ENCODE results near the gene B3GNT9.

B3GNT9 gene

GRCh38 chr16:67186550-67186950, 35.8 kb upstream of the B3GNT9 start:
- no peak overlapping the region for H3K27ac ChIP-seq
- no peak for DNase-seq (ENCODE audit: low read depth, low spot score)

GRCh38 chr16:67185651-67186134, 34.9 kb upstream of the B3GNT9 start:
- no peak overlapping the region for H3K27ac ChIP-seq
- no peak for DNase-seq (ENCODE audit: low read depth, low spot score)

GRCh38 chr16:67184995-67185650, 34.3 kb upstream of the B3GNT9 start:
- H3K27ac ChIP-seq = no peak overlapping the region

GRCh38 chr16:67184453-67184994, 33.7 kb upstream of the B3GNT9 start:
- H3K27ac ChIP-seq = peak overlapping the region; percentile 90
- DNase-seq (ENCODE audit: low read depth, low spot score) = no peak

More at GRCh38 chr16:67184995-67185650, 34.3 kb upstream of the B3GNT9 start:
- DNase-seq (ENCODE audit: low read depth, low spot score) = no peak

- peak; percentile 91 for DNase-seq (ENCODE audit: low read depth, low spot score)
- H3K27ac ChIP-seq = peak within 1 kb of the TSS; percentile 90
Measured at GRCh38 chr16:67183627-67184452, 33.0 kb upstream of the B3GNT9 start, which contains the start of gene MATCAP1. MATCAP1 (minus strand) TSS chr16:67183963; CDS start chr16:67180610, 3,353 bp downstream.

- H3K27ac ChIP-seq = peak overlapping the region; percentile 90
- no peak for DNase-seq (ENCODE audit: low read depth, low spot score)
Measured at GRCh38 chr16:67183284-67183626, 32.5 kb upstream of the B3GNT9 start.

GRCh38 chr16:67182288-67182687, 31.5 kb upstream of the B3GNT9 start:
- H3K27ac ChIP-seq = no peak overlapping the region
- no peak for DNase-seq (ENCODE audit: low read depth, low spot score)

GRCh38 chr16:67181346-67181745, 30.5 kb upstream of the B3GNT9 start:
- no peak for DNase-seq (ENCODE audit: low read depth, low spot score)
- no peak overlapping the region for H3K27ac ChIP-seq

- DNase-seq (ENCODE audit: low read depth, low spot score) = no peak
- H3K27ac ChIP-seq = no peak overlapping the region
Measured at GRCh38 chr16:67180166-67180565, 29.4 kb upstream of the B3GNT9 start.

- peak overlapping the region; percentile 43 for H3K27ac ChIP-seq
- DNase-seq (ENCODE audit: low read depth, low spot score) = no peak
Measured at GRCh38 chr16:67179421-67180080, 28.8 kb upstream of the B3GNT9 start.

GRCh38 chr16:67177743-67178699, 27.2 kb upstream of the B3GNT9 start:
- peak; percentile 89 for DNase-seq (ENCODE audit: low read depth, low spot score)
- H3K27ac ChIP-seq = peak overlapping the region; percentile 43

GRCh38 chr16:67176662-67177061, 25.9 kb upstream of the B3GNT9 start:
- H3K27ac ChIP-seq = no peak overlapping the region
- DNase-seq (ENCODE audit: low read depth, low spot score) = no peak

- no peak for DNase-seq (ENCODE audit: low read depth, low spot score)
- H3K27ac ChIP-seq = peak overlapping the region; percentile 78
Measured at GRCh38 chr16:67174706-67175231, 24.0 kb upstream of the B3GNT9 start.

- DNase-seq (ENCODE audit: low read depth, low spot score) = peak; percentile 76
- peak overlapping the region; percentile 78 for H3K27ac ChIP-seq
Measured at GRCh38 chr16:67173808-67174705, 23.3 kb upstream of the B3GNT9 start.

- H3K27ac ChIP-seq = peak overlapping the region; percentile 78
- DNase-seq (ENCODE audit: low read depth, low spot score) = no peak
Measured at GRCh38 chr16:67173323-67173722, 22.5 kb upstream of the B3GNT9 start.

- no peak for DNase-seq (ENCODE audit: low read depth, low spot score)
Measured at GRCh38 chr16:67170949-67171649, 20.3 kb upstream of the B3GNT9 start.

GRCh38 chr16:67170168-67170948, 19.6 kb upstream of the B3GNT9 start, which contains the start of gene NOL3:
NOL3 (plus strand) TSS chr16:67170538.
- peak within 1 kb of the TSS; percentile 83 for H3K27ac ChIP-seq
- no peak for DNase-seq (ENCODE audit: low read depth, low spot score)

More at GRCh38 chr16:67170949-67171649, 20.3 kb upstream of the B3GNT9 start:
- H3K27ac ChIP-seq = peak overlapping the region; percentile 83

Measured in epithelial cell of prostate (primary cell).